ENCODE results near the gene P2RY6.

The P2RY6 gene

DNA sequence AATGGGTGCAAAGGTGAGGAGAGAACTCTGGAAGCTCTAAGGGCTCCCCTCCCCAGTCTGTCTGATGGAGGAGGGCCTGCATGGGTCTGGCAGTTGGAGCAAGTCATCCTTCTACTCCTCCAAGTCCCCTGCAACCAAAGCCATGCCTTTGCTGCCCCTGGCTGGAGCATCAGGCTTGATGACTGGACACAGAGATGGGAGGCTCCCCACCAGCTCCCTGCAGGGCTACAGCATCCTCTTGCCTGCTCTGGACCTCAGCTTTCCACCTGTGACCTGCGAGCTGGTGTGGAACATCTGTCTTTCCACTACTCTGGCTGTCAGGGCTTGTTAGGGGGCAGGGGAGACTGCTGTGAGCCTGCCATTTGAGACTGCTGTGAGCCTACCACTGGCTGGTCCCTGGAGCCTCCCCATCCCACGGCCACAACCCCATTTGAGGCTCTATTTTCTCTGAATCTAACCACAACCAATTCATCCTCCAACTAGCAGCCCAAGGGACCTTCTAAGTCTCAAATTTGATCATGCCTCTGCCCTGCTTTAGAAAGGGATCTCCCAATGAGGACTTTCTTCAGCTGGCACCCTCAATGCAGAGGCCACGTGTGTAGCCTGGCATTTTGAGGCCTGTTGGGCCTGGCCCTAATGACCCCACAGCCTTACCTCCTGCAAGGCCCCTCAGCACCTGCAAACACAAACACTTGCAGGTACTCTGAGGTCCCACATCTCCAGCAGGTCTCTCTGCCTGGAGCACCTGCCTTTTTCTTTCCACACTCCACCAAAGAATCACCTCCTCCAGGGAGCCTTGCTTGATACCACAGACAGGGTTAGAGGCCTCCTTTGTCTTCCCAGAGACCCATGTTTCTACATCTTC lies 9.9 kb downstream of the P2RY6 start:
- no peak for DNase-seq

DNA sequence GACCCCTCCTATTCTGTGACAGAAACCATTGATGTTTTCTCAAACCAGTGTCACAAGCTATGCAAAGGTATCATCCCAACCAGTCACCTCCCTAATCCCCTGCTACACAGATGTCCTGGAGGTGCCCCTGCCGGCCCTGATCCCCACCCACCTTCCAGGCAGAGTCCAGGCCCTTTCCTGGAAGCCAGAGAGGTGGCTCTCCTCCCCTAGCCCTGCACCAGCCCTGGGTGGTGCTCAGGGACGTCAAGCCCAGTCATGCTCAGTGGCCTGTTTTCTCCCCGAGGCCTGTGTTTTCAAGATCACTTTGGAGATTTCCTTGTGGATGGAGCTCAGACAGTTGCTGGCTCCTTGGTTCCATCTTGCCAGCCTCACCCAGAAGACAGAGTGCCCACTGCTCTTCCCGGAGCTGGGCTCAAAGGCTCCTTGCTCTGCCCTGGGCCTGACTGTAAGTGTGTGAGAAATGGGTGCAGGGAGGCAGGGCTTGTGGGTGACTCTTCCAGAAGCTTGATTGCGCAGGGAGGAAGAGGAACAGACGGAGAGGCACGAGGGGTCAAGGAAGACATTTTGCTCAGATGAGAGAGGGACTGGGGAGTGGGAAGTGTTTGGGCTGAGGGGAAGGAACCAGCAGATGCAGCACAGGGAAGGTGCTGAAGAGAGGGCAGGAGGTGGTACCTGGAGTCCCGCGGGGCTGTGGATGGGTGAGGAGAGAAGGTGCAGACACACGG lies 11.3 kb downstream of the P2RY6 start:
- DNase-seq = no peak

DNA sequence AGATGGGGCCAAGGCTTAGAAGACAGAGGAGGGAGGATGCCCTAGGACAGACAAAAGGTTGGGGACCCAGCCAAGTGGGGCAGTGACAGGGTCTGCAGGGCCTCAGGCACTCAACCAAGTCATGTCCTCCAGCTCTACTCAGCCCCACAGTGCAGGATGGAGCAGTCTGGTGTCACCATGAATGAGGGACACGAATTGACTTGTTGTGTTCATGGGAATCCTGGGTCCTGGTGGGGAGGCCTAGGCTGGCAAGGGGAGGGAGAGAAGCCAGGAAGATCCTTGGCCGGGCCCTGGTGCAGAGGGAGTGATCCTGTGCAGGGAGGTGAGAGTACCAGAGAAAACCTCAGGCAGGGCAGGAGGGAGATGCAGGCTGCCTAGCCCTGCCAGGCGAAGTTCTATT lies 12.0 kb downstream of the P2RY6 start:
- no peak for DNase-seq

DNA sequence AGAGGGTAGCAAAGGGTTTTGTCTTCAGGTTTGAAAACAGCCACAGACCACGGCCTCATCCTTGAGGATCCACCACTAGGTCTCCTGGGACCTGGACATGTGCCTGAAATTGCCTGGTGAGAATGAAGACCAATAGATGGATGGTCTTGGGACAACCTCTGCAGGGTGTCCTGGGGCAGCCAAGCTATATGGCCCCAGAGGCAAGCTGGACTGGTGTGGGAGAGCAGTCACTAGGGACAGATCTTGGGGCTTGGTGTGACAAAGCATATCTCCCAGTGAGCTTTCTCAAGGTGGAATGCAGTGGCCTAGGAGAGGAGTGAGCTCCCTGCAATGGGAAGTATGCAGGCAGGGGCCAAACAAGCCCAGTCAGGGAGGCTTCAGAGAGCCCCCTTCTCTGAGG lies 13.6 kb downstream of the P2RY6 start:
- no peak for DNase-seq

DNA sequence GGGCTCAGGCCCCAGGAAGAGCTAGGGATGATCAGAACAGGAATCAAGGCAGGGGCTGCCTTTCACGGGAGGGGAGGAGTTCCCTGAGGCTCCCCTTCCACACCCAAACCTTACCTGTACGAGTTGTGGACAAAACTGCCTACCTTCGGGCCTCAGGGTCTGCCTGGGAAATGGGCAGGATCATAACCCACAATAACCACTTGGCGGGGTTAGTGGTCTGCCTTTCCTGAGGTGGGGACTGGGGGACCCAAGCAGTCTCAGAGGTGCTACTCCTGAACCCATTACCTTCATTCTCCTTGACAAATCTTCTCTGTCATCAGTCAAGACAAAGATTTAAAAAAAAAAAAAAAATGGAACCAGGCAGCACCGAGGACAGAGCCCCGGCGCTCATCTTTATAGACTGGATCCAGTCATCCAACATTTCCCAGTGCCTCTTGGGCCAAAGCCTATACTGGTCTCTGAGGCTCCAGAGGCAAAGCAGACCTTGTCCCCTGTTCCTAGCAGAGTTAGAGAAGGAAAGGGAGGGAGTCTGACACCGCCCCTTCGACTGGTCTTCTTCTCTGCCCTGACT lies 14.2 kb downstream of the P2RY6 start:
- no peak for DNase-seq

DNA sequence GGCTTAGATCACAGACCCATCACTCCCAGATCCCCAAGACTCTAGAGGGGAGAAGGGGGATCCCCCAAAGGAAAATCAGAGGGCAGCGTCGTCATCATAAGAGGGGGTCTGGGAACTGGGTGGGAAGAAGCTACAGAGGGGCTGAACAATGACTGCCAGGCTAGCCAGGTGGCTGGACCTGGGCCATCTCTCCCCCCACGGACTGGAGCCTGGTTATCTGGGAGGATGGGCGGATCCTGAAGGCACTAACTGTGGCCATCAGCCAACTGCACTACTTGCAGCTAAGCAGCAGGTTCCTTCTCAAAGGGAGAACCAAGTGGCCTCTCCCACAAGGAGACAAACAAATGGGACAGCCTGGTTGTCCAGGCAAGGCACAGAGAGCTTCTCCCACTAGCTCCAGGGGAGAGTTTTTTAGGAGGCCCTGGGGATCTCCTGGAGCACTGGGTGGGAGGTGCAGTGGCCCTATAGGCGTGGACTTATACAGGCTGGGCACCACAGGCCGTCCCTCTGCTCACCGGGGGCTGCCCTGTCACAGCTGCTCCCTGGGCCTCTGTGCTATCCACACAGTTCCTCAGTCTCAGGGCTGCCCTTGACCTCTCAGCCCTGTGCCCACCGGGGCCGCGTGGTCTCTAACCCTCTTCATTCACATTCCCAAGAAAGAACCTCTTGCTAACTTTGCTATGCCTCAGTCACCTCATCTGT lies 15.4 kb downstream of the P2RY6 start:
- no peak for DNase-seq

DNA sequence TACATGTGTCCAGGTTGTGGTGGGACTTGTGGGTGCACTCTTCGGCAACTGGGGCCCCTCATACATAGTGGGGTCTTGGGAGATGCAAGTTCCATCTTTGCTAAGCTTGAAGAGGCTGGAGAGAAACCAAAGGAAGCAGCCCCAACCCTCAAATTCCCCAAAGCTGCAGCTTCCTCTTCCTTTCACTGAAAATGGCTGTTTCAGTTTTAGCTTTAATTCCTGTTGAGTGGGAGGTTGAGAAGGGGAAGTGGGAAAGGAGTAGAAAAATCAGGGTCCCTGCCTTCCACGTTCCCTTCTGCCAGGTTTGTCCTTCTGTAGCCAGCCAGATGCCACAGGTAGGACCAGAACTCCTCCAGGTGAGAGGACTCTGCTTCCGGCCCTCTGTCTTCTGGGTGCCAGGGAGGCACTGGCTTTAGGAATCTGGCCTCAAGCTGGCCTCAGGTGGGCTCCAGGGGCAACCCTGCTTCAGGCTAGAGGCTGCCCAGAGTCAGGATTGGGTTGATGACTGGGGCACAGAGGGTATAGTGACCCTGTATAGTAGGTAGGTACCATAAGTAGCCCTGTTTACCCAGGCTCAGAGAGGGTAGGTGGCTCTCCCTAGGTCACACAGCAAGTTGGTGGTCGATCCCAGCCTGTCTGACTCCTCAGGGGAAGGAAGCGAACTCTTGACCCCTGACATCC lies 16.2 kb downstream of the P2RY6 start:
- DNase-seq = no peak

DNA sequence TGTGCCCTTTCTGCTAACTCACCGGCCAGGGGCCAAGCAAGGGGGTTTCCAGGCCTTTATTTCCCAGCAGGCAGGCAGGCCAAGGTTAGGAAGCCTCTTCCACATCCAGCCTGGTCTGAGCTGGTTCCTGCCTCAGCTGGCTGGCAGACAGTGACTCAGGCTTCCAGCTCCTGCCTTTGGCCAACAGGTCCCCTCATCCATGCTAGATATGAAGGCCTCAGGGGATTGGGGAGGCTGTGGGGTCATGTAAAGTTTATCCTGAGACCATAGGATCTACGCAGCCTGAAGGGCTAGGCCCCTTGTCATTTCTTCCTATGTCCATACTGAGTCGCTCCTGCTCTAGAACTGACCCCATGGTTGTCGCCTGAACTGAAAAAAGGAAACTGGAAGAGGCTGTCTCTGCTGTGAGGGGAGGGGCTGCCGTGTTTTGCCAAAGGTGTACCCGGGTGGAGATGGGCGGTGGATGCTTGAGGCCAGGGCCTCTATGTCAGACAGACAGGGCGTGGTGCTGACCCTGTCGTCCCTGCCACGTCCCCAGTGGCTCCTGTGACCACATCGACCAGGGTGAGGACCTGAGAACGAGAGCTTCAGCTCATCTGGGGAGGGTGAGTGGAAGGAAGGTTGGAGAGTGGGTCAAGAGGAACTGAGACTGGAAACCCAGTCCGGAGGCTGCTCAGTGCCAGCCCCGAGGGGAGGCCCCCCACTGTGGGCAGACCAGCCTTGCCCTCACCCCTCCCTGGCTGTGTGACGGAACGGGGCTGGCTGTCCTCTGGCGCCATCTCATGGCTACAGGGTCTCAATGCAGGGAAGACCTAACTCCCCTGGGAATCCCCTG lies 17.0 kb downstream of the P2RY6 start:
- DNase-seq = peak; percentile 64

DNA sequence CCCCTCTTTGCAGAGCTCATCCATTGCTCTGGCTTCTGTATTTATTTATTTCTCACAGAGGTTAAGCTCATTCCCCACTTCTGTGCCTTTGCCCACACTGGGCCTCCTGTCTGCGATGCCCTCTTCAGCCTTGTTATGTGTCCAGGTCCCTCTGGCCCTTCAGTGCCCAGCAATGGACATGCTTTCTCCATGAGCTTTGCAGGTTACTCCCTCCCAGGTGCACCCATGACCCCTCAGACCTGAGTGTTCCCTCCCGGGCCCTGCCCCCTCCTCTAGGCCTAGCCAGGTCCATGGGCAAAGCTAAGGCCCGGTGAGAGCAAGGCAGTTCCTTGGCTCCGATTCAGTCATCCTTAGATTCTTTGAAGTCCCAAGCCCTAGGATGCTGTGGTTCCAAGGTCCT lies 18.4 kb downstream of the P2RY6 start:
- no peak for DNase-seq

DNA sequence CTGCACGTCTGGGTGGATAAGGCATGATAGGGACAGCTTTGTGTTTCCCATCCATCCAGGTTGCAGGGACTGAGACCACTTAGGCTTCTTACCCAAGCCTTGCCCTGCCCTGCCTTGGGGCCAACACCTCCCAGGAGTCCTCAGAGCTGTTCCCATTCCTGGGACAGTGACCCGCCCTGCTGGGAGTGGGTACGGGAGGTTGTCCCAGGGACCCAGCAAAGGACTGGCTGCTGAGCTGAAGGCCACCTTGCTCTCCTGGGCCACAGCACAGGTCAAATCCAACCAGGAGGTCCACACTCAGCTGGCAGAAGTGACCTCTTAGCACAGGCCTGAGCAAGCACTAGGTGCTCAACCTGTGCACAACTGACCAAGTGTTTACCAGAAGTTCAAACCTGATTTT lies 19.1 kb downstream of the P2RY6 start:
- DNase-seq = no peak

DNA sequence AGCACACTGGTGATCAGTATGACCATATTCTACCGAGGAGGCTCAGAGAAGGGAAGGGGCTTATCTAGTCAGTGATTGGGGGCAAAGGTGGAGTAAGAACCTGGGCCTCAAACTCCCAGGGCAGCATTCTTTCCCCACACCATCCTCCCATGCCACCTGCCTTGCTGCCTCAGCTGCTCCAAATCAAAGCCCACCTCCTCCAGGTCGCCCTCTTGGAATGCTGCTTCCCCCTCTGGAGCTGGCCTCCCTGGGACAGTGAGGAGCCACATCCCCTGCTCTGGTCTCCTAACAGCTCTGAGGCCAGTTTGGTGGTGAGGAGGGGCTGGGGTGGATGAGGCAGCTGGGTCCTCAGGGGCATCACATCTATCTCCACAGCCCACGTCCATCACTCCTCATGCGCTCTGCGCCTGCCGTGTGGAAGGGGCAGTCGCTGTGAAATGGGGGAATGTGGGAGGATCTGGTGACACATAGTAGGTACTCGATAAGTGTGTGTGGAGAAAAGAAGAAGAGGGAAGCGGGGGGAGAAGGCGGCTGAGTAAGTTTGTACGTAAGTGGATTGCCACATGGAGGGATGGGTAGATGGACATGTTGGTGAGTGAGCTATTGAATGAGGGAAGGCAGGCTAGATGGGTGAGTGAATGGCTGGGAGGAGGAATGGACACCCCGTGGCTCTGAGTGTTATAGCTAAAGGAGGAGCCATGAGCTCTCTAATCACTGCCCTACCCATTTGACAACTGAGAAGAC lies 19.8 kb downstream of the P2RY6 start:
- DNase-seq = no peak

DNA sequence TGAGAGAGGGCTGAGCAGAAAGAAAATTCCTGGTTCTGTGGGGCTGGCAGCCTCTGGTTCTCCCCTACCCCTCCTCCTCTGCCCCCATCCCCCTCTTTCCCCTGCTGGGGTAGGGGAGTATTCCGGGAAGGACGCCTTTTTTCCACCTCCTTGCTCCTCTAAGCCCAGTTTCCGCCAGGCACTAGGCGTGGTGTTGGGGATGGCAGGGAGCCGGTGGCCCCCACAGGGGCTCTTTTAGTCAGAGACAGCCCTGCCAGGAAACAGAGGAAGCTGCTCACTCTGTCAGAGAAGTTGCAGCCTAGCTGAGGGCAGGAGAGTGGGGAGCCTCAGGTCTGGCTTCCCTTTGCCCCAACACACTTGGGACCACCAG lies 20.4 kb downstream of the P2RY6 start:
- no peak for DNase-seq

DNA sequence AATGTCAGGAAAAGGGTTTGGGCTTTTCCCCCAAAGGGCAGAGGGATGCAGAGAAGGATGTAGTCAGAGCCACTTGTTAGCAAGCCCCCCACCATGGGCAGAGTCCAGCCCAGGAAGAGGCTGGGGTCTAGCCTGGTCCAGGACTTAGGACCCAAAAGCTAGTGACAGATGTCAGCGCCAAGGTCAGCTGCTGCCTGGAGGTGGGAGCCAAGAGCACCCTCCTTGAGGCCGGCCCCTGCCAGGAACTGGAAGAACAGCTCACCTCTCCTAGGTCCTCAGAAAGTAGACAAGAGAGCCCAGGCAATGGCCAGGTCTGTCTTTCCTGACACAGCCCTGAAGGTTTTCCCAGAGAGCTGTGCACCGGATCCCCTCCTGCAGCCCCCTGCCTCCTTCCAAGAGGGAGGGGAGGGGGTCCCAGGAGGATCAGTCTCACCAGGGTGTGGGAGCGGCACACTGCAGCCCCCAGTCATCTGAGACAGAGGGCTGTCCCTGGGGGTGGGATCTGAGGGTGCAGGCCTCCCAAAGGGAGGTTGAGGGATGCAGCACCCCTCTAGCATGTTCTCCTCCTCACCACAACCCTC lies 21.3 kb downstream of the P2RY6 start:
- DNase-seq = no peak

DNA sequence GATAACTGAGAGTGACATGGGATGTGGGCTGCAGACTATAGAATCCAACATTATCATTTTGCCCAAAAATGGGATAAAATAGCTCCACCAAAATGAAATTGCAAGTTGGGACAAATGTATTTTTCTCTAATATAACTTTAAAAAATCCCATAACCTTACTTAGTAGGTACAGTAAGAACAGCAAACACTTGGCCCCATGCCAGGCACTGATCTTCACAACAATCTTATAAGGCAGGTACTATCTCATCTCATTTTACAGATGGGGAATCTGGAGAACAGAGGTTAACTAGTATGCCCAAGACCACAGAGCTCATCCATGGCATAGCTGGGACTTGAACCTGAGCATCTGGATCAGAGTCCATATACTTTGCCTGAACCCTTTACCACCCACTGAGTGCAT lies 22.5 kb downstream of the P2RY6 start:
- no peak for DNase-seq

DNA sequence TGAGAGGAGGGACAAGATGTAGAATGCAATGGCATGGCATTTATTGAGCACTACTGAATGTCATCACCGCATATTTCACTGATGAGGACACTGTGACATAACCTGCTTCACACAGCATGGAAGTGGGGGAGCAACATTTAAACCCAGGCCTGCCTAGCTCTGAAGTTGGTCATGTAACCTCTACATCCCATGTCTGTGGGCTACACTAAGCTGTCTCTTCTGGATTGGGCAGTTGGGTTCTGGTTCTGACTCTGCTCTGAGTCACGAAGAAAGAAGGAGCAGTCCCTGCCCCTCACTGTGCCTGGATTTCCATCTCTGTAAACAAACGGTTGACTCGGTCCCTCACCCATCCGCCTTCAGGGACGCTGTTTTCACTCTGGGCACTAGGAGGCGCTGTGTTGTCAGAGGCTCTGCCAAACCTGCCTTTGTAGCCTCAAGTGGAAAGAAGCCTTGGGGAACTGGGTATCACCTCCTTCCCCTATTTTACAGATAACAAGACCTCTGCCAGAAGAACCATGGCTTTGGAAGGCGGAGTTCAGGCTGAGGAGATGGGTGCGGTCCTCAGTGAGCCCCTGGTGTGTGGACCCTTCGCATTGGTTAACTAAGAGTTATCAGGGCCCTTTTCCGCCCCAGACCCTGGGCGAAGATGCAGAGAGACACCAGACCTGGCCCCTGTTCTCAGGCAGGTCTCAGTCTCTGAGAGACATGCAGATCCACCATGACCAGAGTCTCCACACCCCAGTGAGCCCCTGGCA lies 23.3 kb downstream of the P2RY6 start:
- peak; percentile 84 for DNase-seq

DNA sequence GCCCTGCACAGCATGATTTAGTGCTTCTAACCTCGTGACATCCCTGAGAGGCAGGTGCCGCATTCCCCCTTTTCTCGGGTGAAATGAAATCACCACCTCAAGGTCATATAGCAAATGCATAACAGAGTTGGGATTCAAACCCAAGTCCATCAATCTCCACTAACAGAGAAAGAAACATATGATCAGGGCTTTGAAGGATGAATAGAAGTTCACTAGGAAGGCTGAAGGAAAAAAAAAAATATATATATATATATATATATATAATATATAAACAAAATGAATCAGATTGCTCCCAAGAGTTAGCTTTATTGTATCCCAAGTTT lies 23.8 kb downstream of the P2RY6 start:
- no peak for DNase-seq

DNA sequence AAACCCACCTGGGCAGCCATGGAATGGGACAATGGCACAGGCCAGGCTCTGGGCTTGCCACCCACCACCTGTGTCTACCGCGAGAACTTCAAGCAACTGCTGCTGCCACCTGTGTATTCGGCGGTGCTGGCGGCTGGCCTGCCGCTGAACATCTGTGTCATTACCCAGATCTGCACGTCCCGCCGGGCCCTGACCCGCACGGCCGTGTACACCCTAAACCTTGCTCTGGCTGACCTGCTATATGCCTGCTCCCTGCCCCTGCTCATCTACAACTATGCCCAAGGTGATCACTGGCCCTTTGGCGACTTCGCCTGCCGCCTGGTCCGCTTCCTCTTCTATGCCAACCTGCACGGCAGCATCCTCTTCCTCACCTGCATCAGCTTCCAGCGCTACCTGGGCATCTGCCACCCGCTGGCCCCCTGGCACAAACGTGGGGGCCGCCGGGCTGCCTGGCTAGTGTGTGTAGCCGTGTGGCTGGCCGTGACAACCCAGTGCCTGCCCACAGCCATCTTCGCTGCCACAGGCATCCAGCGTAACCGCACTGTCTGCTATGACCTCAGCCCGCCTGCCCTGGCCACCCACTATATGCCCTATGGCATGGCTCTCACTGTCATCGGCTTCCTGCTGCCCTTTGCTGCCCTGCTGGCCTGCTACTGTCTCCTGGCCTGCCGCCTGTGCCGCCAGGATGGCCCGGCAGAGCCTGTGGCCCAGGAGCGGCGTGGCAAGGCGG lies 24.5 kb downstream of the P2RY6 start:
- DNase-seq = no peak

DNA sequence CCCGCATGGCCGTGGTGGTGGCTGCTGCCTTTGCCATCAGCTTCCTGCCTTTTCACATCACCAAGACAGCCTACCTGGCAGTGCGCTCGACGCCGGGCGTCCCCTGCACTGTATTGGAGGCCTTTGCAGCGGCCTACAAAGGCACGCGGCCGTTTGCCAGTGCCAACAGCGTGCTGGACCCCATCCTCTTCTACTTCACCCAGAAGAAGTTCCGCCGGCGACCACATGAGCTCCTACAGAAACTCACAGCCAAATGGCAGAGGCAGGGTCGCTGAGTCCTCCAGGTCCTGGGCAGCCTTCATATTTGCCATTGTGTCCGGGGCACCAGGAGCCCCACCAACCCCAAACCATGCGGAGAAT lies 25.1 kb downstream of the P2RY6 start:
- DNase-seq = no peak

DNA sequence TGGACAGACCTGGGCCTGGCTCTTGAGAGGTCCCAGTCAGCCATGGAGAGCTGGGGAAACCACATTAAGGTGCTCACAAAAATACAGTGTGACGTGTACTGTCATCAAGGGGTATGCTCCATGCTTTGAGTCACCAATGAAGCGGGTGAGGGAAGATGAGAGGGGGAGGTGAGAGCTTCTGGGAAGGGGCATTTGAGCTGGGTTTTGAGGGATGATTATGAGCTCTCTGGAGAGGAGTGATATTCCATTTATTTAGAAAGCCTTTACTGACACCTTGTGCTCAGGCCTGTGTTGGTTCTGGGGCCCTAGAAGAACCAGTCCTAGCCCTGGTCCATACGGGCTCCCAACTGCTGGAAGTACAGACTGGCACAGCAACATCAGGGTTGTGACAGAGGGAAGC lies 25.6 kb downstream of the P2RY6 start:
- no peak for DNase-seq

DNA sequence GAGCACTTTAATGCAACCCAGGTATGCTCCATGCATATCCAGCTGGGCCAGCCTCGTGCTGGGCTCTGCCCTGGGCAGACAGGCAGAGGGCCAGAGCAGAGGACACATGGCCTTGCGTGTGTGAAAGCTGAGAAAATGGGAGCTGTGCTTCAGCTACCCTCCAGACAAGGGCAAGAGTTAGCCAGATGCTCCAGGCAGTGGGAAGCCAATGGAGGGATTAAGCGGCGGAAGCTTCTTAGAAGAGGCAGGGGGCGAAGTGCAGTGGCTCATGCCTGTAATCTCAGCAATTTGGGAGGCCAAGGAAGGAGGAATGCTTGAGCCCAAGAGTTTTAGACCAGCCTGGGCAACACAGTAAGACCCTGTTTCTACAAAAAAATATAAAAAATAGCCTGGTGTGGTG lies 26.1 kb downstream of the P2RY6 start:
- no peak for DNase-seq
